Posterior vena cava (tissue), 2 donors: ENCODE measurements around the gene TMEM52B. TPM values are rescaled to one million over a fixed set of nuclear protein-coding genes. Genes with fewer than 3 reads are reported as not detected.

Experiments
- DNase-seq: peaks from one replicate; pipeline ENCODE4 v3.0.0-alpha.2; 2020; ENCODE audit warnings: low spot score
- intact Hi-C, 2 donors: fragments of 100-400 bp; cut with DNase I; formaldehyde crosslinking; loops; one replicate each; pipeline versions ENCODE4 v1.14.1 to v1.14.2; 2022 to 2023
- total RNA-seq, 2 donors: library from RNA; stranded (reverse); fragmentation: NEBNext Ultra II Directional; extraction: Animal tissue kit (Norgen Biotek cat#: 25700); gene quantifications; one replicate each; pipeline ENCODE4 v1.2.1, GENCODE V29; 2021
- donor health status: DM: yes; HTN: yes; CAD: no.
- donor health status: DM: yes; HTN: yes; CAD: no.

Gene TMEM52B
- total RNA-seq, 2 donors from 2014 or later: not detected

DNA sequence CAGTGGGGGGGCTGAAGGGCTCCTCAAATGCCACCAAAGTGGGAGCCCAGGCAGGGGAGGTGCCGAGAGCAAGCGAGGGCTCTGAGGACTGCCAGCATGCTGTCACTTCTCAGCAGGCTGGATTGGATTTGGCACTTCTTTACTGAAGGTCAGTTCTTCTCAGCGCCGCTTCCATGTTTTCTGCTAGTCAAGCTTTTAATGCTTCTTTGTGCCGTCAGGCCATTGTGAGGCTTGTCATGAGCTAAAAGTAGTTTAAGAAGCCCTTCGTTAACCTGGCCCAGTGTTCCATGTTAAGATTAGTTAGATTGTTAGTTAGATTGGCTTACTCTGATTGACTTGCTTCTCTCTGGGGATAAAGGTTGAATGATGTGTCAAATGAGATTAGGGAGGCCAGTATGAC, 47.3 kb downstream of the TMEM52B start:
- no peak for DNase-seq
- intact Hi-C loops: loop anchor here in 1 of 2 donors (2.0 kb wide), 1 partner anchor 277 kb away; no protein-coding TSS in a partner anchor

- intact Hi-C loops: loop anchor here in 1 of 2 donors (2.0 kb wide), 1 partner anchor 276 kb away; no protein-coding TSS in a partner anchor
- no peak for DNase-seq
Observed at GRCh38 chr12:10226731-10227130, 47.9 kb downstream of the TMEM52B start.

DNA sequence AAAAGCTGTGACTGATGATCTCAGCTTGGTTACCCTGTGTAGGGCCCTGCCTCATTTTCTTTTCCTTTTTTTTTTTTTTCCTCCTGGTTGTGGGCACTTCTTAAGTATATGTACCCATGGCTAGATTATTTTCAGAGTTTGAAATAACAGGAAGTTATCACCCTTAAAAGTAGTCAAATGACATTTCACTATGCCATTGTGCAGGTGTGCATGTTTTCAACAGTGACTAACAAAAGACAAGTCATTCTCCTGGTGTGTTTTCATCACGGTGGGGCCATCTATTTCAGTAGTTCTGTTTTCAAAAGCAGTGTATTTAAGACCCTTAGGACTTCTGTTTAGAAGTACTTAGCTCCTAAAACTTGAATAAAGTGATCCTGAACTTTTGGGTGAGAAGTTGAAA, 48.8 kb downstream of the TMEM52B start:
- intact Hi-C loops: loop anchor here in 1 of 2 donors (2.0 kb wide), 1 partner anchor 275 kb away; no protein-coding TSS in a partner anchor

GRCh38 chr12:10234562-10234961, 55.7 kb downstream of the TMEM52B start:
- intact Hi-C loops: loop anchor here in 1 of 2 donors (5.0 kb wide), 1 partner anchor 328 kb away; no protein-coding TSS in a partner anchor

More for the DNA sequence above, 48.8 kb downstream of the TMEM52B start:
- no peak for DNase-seq

GRCh38 chr12:10235761-10236631, 57.2 kb downstream of the TMEM52B start:
- DNase-seq: no peak
- intact Hi-C loops: loop anchor here in 1 of 2 donors (5.0 kb wide), 1 partner anchor 326 kb away; no protein-coding TSS in a partner anchor

More at GRCh38 chr12:10234562-10234961, 55.7 kb downstream of the TMEM52B start:
- DNase-seq: no peak

- DNase-seq: no peak
- intact Hi-C loops: loop anchor here in 1 of 2 donors (5.0 kb wide), 1 partner anchor 326 kb away; no protein-coding TSS in a partner anchor
Observed at GRCh38 chr12:10236720-10237119, 57.9 kb downstream of the TMEM52B start.

DNA sequence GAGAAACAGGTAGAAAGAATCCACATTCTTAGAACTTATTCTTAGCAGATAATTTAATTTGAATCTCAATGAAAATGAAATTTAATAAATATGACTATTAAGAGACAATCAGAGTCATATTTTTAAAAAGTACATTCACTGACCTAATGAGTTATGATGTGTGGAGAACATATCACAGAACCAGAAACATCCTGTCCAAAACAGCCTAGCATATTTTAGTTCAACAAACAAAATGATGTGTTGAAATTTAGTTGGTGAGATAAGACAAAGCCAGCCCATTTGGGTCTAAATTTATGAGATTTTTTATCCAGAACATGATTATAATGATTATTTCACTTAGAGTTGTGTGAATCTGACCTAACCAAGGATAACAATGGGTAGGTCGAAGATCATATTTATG, 59.7 kb downstream of the TMEM52B start:
- DNase-seq: no peak
- intact Hi-C loops: loop anchor here in 1 of 2 donors (5.0 kb wide), 1 partner anchor 324 kb away; no protein-coding TSS in a partner anchor

DNA sequence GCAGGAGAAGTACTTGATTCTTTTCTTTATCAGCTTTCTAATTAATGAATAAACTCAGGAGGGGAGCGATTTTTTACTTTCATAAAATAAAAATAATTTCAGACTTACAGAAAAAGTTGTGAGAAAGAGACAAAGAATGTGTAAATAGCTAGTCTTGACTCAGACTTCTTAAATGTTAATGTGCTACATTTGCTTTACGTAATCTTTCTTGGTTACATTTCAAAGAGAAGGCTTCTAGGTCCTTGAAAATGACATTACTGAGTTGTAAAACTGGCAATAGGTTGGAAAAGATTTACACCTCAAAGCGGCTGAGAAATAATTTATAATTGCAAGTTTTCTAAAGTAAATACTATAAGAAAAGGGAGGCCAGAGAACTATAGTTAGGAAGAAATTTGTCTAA, 62.5 kb downstream of the TMEM52B start:
- intact Hi-C loops: no loop called here
- no peak for DNase-seq

Other genes with a start within 250 kb of the TMEM52B start
- not detected for gene CLEC2A, start 246.7 kb upstream of the TMEM52B start, total RNA-seq
- 1 to 10 TPM; 2.0 to 5.0 TPM for gene CLEC12A, start 207.6 kb upstream of the TMEM52B start, total RNA-seq
- not detected for gene CLEC1B, start 179.9 kb upstream of the TMEM52B start, total RNA-seq
- under 1 TPM in 1 of 2 donors, not detected in 1; 0.88 TPM for gene CLEC12B, start 168.4 kb upstream of the TMEM52B start, total RNA-seq
- not detected for gene CLEC9A, start 148.3 kb upstream of the TMEM52B start, total RNA-seq
- gene CLEC1A, start 80.0 kb upstream of the TMEM52B start, total RNA-seq: 1 to 10 TPM; 5.2 to 5.9 TPM
- 10 to 100 TPM; 19.4 to 29.2 TPM for gene CLEC7A, start 48.8 kb upstream of the TMEM52B start, total RNA-seq
- gene OLR1, start 6.9 kb upstream of the TMEM52B start, total RNA-seq: under 1 TPM in 1 of 2 donors, not detected in 1; 0.71 TPM
- gene GABARAPL1, start 33.8 kb downstream of the TMEM52B start, total RNA-seq: 10 to 100 TPM; 73.5 to 77.0 TPM
- 1 to 10 TPM; 4.6 to 4.8 TPM for gene KLRD1, start 128.8 kb downstream of the TMEM52B start, total RNA-seq
- gene KLRK1, start 211.0 kb downstream of the TMEM52B start, total RNA-seq: 1 to 10 TPM; 1.4 to 1.9 TPM
- not detected for gene KLRC4, start 230.7 kb downstream of the TMEM52B start, total RNA-seq
- gene KLRC3, start 241.6 kb downstream of the TMEM52B start, total RNA-seq: not detected